HFFc6 (cell line): ENCODE measurements around the gene EPB42. TPM values are rescaled to one million over a fixed set of nuclear protein-coding genes. Genes with fewer than 3 reads are reported as not detected.
A peak's percentile ranks its signal among the peaks of the same experiment; 100 is the strongest.

Source experiments
- DNase-seq: peaks from one replicate; pipeline ENCODE4 v3.0.0-alpha.2; 2018
- H3K27ac Mint-ChIP-seq: 2 replicates; pipeline ENCODE4 v1.8.0; 2020; ENCODE audit warnings: mild to moderate bottlenecking, mixed read lengths
- H3K27me3 Mint-ChIP-seq: 2 replicates; pipeline ENCODE4 v1.8.0; 2021; ENCODE audit warnings: mild to moderate bottlenecking, moderate library complexity, mixed read lengths; ENCODE audit not compliant: insufficient read depth
- H3K36me3 Mint-ChIP-seq: 2 replicates; pipeline ENCODE4 v1.8.0; 2021; ENCODE audit warnings: low read depth, mixed read lengths
- H3K4me1 Mint-ChIP-seq: 2 replicates; pipeline ENCODE4 v1.8.0; 2020; ENCODE audit warnings: low read depth, mixed read lengths
- H3K4me3 Mint-ChIP-seq: 2 replicates; pipeline ENCODE4 v1.8.0; 2020; ENCODE audit warnings: mild to moderate bottlenecking, moderate library complexity, mixed read lengths
- H3K9me3 Mint-ChIP-seq: 2 replicates; pipeline ENCODE4 v1.8.0; 2020; ENCODE audit warnings: mild to moderate bottlenecking, mixed read lengths
- CTCF ChIP-seq: fragments of 200-600 bp; sonication (generic); IDR thresholded peaks from 2 replicates; pipeline ENCODE4 v1.5.0; 2021; ENCODE audit warnings: antibody characterized with exemption, mild to moderate bottlenecking
- total RNA-seq, 6 experiments: library from RNA; stranded (reverse); fragmentation: NEBNext Ultra II Directional; extraction: Animal tissue kit (Norgen Biotek cat#: 25700); gene quantifications; 2 replicates in 1 of 6; 3 replicates in 5 of 6; pipeline ENCODE4 v1.2.3, GENCODE V29; 2021

Gene EPB42
- total RNA-seq, 6 experiments from 2014 or later: not detected

DNA sequence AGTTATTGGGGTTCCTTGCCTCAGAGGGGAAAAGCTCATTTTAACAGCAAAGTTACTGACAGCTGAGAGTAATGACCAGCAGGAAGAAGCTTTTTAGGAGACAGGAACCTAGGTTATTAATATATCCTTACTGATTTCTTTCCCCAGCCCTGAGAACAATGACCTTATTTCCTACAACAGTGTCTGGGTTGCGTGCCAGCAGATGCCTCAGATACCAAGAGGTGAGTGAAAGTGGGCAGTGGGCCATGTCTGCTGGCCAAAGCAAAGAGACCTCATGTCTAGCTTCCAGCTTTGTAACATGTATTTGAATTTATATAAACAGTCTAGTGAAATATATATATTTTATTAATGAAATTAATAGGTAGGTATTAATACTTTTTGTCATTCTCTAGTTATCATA lies 30.6 kb downstream of the EPB42 start:
- no peak overlapping the region for H3K27ac Mint-ChIP-seq
- peaks cover 23% of the 10 kb centered on the region for H3K4me1 Mint-ChIP-seq
- H3K36me3 Mint-ChIP-seq: peaks cover 17% of the 10 kb centered on the region
- no peak for TF ChIP-seq CTCF
- no peak for DNase-seq
- H3K9me3 Mint-ChIP-seq: no peaks in the 10 kb centered on the region
- H3K4me3 Mint-ChIP-seq: no peak overlapping the region
- no peaks in the 10 kb centered on the region for H3K27me3 Mint-ChIP-seq

DNA sequence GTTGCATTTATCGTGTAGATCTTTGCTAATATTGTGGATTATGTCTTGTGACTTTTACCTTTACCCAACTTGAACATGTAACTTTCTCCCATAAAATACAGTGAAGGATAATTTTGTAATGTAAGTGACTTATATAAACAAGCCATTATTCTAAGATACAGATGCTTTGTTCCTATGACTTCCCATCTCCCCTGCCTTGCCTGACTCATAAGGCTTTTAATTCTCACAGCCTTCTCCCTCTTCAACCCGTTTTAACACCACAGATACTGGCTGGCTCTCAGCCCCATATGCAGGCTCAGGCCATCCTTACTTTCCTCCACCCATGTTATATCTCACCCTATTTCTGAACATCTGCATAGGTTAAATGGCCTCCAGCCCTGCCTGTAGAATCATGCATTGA lies 31.5 kb downstream of the EPB42 start:
- Mint-ChIP-seq H3K36me3 (peaks cover 12% of the 10 kb centered on the region), H3K9me3 (no peaks in the 10 kb centered on the region), H3K27ac (no peak overlapping the region), H3K27me3 (no peaks in the 10 kb centered on the region), H3K4me3 (no peak overlapping the region), H3K4me1 (peaks cover 14% of the 10 kb centered on the region)
- DNase-seq: no peak
- no peak for TF ChIP-seq CTCF

- peak; percentile 82 for TF ChIP-seq CTCF
- Mint-ChIP-seq H3K27ac (no peak overlapping the region), H3K36me3 (peaks cover 11% of the 10 kb centered on the region), H3K4me3 (peak overlapping the region; percentile 43; the same call in 1 of the 2 replicates), H3K4me1 (peaks cover 12% of the 10 kb centered on the region), H3K9me3 (no peaks in the 10 kb centered on the region), H3K27me3 (no peaks in the 10 kb centered on the region)
- peak; percentile 75 for DNase-seq
Observed at GRCh38 chr15:43187544-43188155, 33.2 kb downstream of the EPB42 start.

GRCh38 chr15:43186003-43186353 lies 34.8 kb downstream of the EPB42 start:
- DNase-seq: no peak
- Mint-ChIP-seq H3K27me3 (no peaks in the 10 kb centered on the region), H3K27ac (peak overlapping the region; percentile 82), H3K9me3 (no peaks in the 10 kb centered on the region), H3K4me1 (peaks cover 24% of the 10 kb centered on the region), H3K36me3 (peaks cover 6% of the 10 kb centered on the region), H3K4me3 (peak overlapping the region; percentile 96)
- no peak; the same call in 1 of the 2 replicates for TF ChIP-seq CTCF

DNA sequence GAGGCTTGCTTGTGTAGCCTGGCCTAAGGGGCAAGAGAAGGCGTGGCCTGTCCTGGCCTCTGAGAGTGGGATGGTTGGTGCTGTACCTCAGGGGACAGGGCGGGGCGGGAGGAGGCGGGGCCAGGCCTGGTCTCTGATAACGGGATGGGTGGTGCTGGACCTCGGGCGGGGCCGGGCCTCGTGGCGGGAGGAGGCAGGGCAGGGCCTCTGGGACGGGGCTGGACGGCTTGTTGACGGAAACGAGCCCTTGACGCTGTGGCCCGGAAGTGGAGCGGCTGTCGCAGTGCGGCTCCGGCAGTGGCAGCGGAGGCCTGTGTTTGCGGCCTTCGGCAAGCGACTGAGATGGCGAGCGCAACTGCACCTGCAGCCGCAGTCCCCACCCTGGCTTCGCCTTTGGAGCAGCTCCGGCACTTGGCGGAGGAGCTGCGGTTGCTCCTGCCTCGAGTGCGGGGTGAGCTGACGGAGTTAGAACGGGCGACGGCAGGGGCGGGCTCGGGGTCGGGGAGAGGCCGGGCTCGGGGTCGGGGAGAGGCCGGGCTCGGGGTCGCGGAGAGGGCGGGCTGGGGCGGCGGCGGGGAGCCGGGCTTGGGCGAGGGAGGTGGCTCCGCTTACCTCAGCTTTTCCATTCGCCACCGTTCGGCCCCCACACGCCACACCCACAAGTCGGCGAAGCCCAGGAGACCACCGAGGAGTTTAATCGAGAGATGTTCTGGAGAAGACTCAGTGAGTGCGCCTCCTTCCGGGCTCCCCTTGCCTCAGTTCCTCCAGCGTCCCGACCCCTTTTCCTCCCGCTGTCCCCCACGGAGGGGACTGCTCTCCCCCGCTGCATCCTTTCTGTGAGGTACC lies 35.4 kb downstream of the EPB42 start, which contains the start of gene CCNDBP1:
TSS of gene CCNDBP1 (plus strand) at position 247 of the 846 bp plus-strand sequence. CDS start at position 343, 96 bp downstream.
- peak; percentile 70 for TF ChIP-seq CTCF
- Mint-ChIP-seq H3K9me3 (no peaks in the 10 kb centered on the region), H3K27ac (peak within 1 kb of the TSS; percentile 82), H3K4me1 (peaks cover 27% of the 10 kb centered on the region), H3K27me3 (no peaks in the 10 kb centered on the region), H3K4me3 (peak within 1 kb of the TSS; percentile 96), H3K36me3 (no peaks in the 10 kb centered on the region)
- DNase-seq: peak; percentile 85
